HEK293 (cell line): Measurements from ENCODE around the gene NDFIP2.

ENCODE experiments used
- CTCF ChIA-PET: fragments of 350-600 bp; formaldehyde crosslinking; extraction: SDS; loops from one replicate; lab custom pipeline; 2021; ENCODE audit warnings: antibody characterized with exemption; lab: Yijun Ruan, JAX
- POLR2A ChIA-PET: fragments of 300-600 bp; formaldehyde crosslinking; extraction: SDS; loops from one replicate; lab custom pipeline; 2020; ENCODE audit warnings: antibody characterized with exemption, inconsistent platforms; lab: Yijun Ruan, JAX
- H3K27ac ChIP-seq: fragments of 200-500 bp; sonication (Bioruptor generic); 2 replicates; pipeline ENCODE4 v1.5.1; 2014; ENCODE audit warnings: low read depth, low read length, control low read depth, inconsistent platforms; ENCODE audit errors: extremely low read depth
- H3K36me3 ChIP-seq, 2 experiments: fragments of 200-500 bp in 1 of 2; sonication (Bioruptor generic) in 1 of 2; 1 replicate in 1 of 2; 2 replicates in 1 of 2; pipeline ENCODE4 v1.5.1; 2014 to 2017; ENCODE audit warnings: inconsistent platforms in 2 of 2, low read length in 2 of 2; ENCODE audit not compliant: control insufficient read depth in 2 of 2, insufficient read depth in 1 of 2
- H3K4me1 ChIP-seq: fragments of 200-500 bp; sonication (Bioruptor generic); 2 replicates; pipeline ENCODE4 v1.5.1; 2014; ENCODE audit warnings: mild to moderate bottlenecking, low read length, inconsistent platforms; ENCODE audit not compliant: control insufficient read depth, insufficient read depth
- H3K4me3 ChIP-seq: 2 replicates; pipeline ENCODE4 v1.5.1; 2011; ENCODE audit warnings: low read depth, mild to moderate bottlenecking, control low read depth, low read length, moderate library complexity
- H3K9me3 ChIP-seq: fragments of 200-500 bp; sonication (Bioruptor generic); 2 replicates; pipeline ENCODE4 v1.5.1; 2014; ENCODE audit warnings: low read depth, low read length, inconsistent platforms; ENCODE audit not compliant: control insufficient read depth, insufficient read depth
- BCL6B ChIP-seq: fragments of 450-650 bp; formaldehyde crosslinking; IDR thresholded peaks from 2 replicates; pipeline ENCODE4 v1.5.1; 2017; ENCODE audit warnings: missing biosample characterization, missing genetic modification characterization
- HOXC10 ChIP-seq: sonication (generic); formaldehyde crosslinking; IDR thresholded peaks from 2 replicates; pipeline ENCODE4 v1.8.1; 2023; ENCODE audit warnings: mild to moderate bottlenecking, missing genetic modification reagents
- PRDM6 ChIP-seq: fragments of 450-650 bp; formaldehyde crosslinking; IDR thresholded peaks from 2 replicates; pipeline ENCODE4 v1.5.1; 2017; ENCODE audit warnings: missing biosample characterization, missing genetic modification characterization
- SETDB1 ChIP-seq: IDR thresholded peaks from one replicate; pipeline ENCODE4 v1.6.1; 2017; ENCODE audit warnings: mild to moderate bottlenecking, low read length, moderate library complexity, mixed read lengths; ENCODE audit not compliant: insufficient read length
- ZBTB48 ChIP-seq: fragments of 450-650 bp; formaldehyde crosslinking; IDR thresholded peaks from 2 replicates; pipeline ENCODE4 v1.5.1; 2016; ENCODE audit warnings: missing biosample characterization, missing genetic modification characterization
- ZFHX2 ChIP-seq: fragments of 450-650 bp; formaldehyde crosslinking; conservative IDR thresholded peaks from 2 replicates; pipeline ENCODE4 v1.5.1; 2016; ENCODE audit warnings: missing biosample characterization, missing genetic modification characterization
- ZIC2 ChIP-seq: fragments of 450-650 bp; formaldehyde crosslinking; IDR thresholded peaks from 2 replicates; pipeline ENCODE4 v1.5.1; 2016; ENCODE audit warnings: missing biosample characterization, missing genetic modification characterization
- ZNF146 ChIP-seq: fragments of 450-650 bp; formaldehyde crosslinking; IDR thresholded peaks from 2 replicates; pipeline ENCODE4 v1.5.1; 2016; ENCODE audit warnings: missing biosample characterization, missing genetic modification characterization
- ZNF223 ChIP-seq: fragments of 450-650 bp; formaldehyde crosslinking; IDR thresholded peaks from 2 replicates; pipeline ENCODE4 v1.5.1; 2016; ENCODE audit warnings: missing biosample characterization, missing genetic modification characterization
- ZNF24 ChIP-seq: fragments of 450-650 bp; formaldehyde crosslinking; IDR thresholded peaks from 2 replicates; pipeline ENCODE4 v1.5.1; 2016; ENCODE audit warnings: missing biosample characterization, missing genetic modification characterization
- ZNF311 ChIP-seq: fragments of 450-650 bp; formaldehyde crosslinking; IDR thresholded peaks from 2 replicates; pipeline ENCODE4 v1.5.1; 2017; ENCODE audit warnings: missing biosample characterization, missing genetic modification characterization, borderline replicate concordance
- ZNF404 ChIP-seq: fragments of 450-650 bp; formaldehyde crosslinking; IDR thresholded peaks from 2 replicates; pipeline ENCODE4 v1.5.1; 2017; ENCODE audit warnings: missing biosample characterization, missing genetic modification characterization
- ZNF514 ChIP-seq: fragments of 450-650 bp; formaldehyde crosslinking; IDR thresholded peaks from 2 replicates; pipeline ENCODE4 v1.5.1; 2016; ENCODE audit warnings: missing biosample characterization, missing genetic modification characterization
- ZNF530 ChIP-seq: fragments of 450-650 bp; formaldehyde crosslinking; IDR thresholded peaks from 2 replicates; pipeline ENCODE4 v1.5.1; 2016; ENCODE audit warnings: low read depth, missing biosample characterization, missing genetic modification characterization
- ZNF549 ChIP-seq: fragments of 450-650 bp; IDR thresholded peaks from 2 replicates; pipeline ENCODE4 v1.5.1; 2018; ENCODE audit warnings: missing biosample characterization, missing genetic modification characterization, mild to moderate bottlenecking, inconsistent platforms, moderate library complexity
- ZNF624 ChIP-seq: fragments of 450-650 bp; formaldehyde crosslinking; IDR thresholded peaks from 2 replicates; pipeline ENCODE4 v1.5.1; 2017; ENCODE audit warnings: missing biosample characterization, missing genetic modification characterization
- ZNF629 ChIP-seq: fragments of 450-650 bp; formaldehyde crosslinking; IDR thresholded peaks from 2 replicates; pipeline ENCODE4 v1.5.1; 2017; ENCODE audit warnings: missing biosample characterization, missing genetic modification characterization
- ZNF639 ChIP-seq: fragments of 450-650 bp; formaldehyde crosslinking; IDR thresholded peaks from 2 replicates; pipeline ENCODE4 v1.5.1; 2016; ENCODE audit warnings: missing biosample characterization, missing genetic modification characterization
- ZNF645 ChIP-seq: fragments of 450-650 bp; formaldehyde crosslinking; IDR thresholded peaks from 2 replicates; pipeline ENCODE4; 2016; ENCODE audit warnings: missing biosample characterization, missing genetic modification characterization
- ZNF664 ChIP-seq: fragments of 450-650 bp; formaldehyde crosslinking; IDR thresholded peaks from 2 replicates; pipeline ENCODE4 v1.5.1; 2016; ENCODE audit warnings: missing biosample characterization, missing genetic modification characterization
- ZNF677 ChIP-seq: fragments of 450-650 bp; IDR thresholded peaks from 2 replicates; pipeline ENCODE4 v1.5.0; 2018; ENCODE audit warnings: missing biosample characterization, mild to moderate bottlenecking, missing genetic modification characterization, moderate library complexity
- ZNF707 ChIP-seq: fragments of 450-650 bp; formaldehyde crosslinking; IDR thresholded peaks from 2 replicates; pipeline ENCODE4 v1.5.1; 2016; ENCODE audit warnings: missing biosample characterization, missing genetic modification characterization

The NDFIP2 gene

GRCh38 chr13:79511611-79512010 is 30.7 kb downstream of the NDFIP2 start:
- no peaks in the 10 kb centered on the region for H3K9me3 ChIP-seq
- CTCF ChIA-PET = interaction anchor here (0.6 kb wide), 1 partner anchor 374 kb away, joined by 3 read pairs; no protein-coding TSS in a partner anchor
- POLR2A ChIA-PET = no interaction called here
- H3K27ac ChIP-seq = no peak overlapping the region
- H3K36me3 ChIP-seq = no peaks in the 10 kb centered on the region
- H3K4me3 ChIP-seq = no peak overlapping the region
- H3K4me1 ChIP-seq = no peaks in the 10 kb centered on the region
- TF ChIP-seq ZNF223 = no peak
- no peak for TF ChIP-seq ZNF146 (tag by site-specific recombination)
- no peak for TF ChIP-seq ZNF629
- TF ChIP-seq ZNF404 = no peak

- H3K36me3 ChIP-seq = no peaks in the 10 kb centered on the region
- no peaks in the 10 kb centered on the region for H3K4me1 ChIP-seq
- H3K4me3 ChIP-seq = no peak overlapping the region
- H3K27ac ChIP-seq = no peak overlapping the region
- CTCF ChIA-PET = interaction anchor here (0.6 to 0.8 kb wide), 2 partner anchors 12 to 82 kb away, joined by 3 to 5 read pairs; no protein-coding TSS in a partner anchor
- POLR2A ChIA-PET = interaction anchor here (0.6 kb wide), 1 partner anchor 24 kb away, joined by 4 read pairs; no protein-coding TSS in a partner anchor
- H3K9me3 ChIP-seq = no peaks in the 10 kb centered on the region
- TF ChIP-seq ZNF514 (tag by site-specific recombination) = no peak
- TF ChIP-seq ZNF645 (tag by site-specific recombination) = no peak
- no peak for TF ChIP-seq ZNF530
- no peak for TF ChIP-seq HOXC10
- no peak for TF ChIP-seq ZNF624 (tag by site-specific recombination)
- TF ChIP-seq BCL6B (tag by site-specific recombination) = no peak
- no peak for TF ChIP-seq ZNF549
- TF ChIP-seq ZNF664 (tag by site-specific recombination) = no peak
- TF ChIP-seq ZIC2 = no peak
- TF ChIP-seq ZNF677 (tag by site-specific recombination) = no peak
- no peak for TF ChIP-seq ZNF639 (tag by site-specific recombination)
- TF ChIP-seq ZNF707 (tag by site-specific recombination) = no peak
- TF ChIP-seq PRDM6 (tag by site-specific recombination) = no peak
- no peak for TF ChIP-seq ZNF311
- TF ChIP-seq SETDB1 = no peak
- TF ChIP-seq ZBTB48 (tag by site-specific recombination) = no peak
- no peak for TF ChIP-seq ZFHX2
- no peak for TF ChIP-seq ZNF24
Observed at GRCh38 chr13:79512950-79513349, 32.0 kb downstream of the NDFIP2 start.
